ENCODE measurements around the gene KLHL22.

DNA sequence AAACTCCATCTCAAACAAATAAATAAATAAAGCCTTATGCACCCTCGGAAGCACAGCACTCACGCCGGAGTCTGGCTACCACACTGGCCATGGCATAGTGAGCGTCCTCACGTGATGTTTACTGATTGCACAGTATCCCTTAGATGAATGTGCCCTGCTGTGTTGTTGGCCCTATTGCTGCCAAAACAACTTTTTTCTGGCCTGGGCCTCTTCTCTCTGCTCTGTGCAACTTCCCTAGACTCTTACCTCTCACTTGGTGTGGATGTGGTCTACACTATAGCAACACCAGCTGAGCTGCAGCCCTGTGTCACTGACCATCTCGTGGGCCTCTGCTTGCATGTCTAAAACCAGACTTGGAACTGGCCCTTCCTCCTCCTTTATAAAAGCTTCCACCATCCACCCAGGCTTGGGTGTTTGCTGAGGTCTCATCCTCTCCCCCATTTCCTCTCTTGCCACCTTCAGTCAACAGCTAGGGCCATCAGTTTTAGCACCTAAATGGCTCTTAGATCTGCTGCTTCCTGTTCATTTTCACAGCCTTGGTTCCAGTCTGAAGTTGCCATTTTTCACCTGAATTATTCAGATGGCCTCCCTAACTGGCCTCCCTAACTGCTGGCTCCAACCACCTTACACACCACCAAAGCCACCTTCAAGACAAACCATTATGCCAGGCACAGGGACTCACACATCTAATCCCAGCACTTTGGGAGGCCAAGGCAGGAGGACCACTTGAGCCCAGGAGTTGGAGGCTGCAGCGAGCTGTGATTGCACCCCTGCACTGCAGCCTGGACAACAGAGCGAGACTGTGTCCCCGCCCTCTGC, 92.4 kb downstream of the KLHL22 start:
- TF ChIP-seq, protein P1, sequence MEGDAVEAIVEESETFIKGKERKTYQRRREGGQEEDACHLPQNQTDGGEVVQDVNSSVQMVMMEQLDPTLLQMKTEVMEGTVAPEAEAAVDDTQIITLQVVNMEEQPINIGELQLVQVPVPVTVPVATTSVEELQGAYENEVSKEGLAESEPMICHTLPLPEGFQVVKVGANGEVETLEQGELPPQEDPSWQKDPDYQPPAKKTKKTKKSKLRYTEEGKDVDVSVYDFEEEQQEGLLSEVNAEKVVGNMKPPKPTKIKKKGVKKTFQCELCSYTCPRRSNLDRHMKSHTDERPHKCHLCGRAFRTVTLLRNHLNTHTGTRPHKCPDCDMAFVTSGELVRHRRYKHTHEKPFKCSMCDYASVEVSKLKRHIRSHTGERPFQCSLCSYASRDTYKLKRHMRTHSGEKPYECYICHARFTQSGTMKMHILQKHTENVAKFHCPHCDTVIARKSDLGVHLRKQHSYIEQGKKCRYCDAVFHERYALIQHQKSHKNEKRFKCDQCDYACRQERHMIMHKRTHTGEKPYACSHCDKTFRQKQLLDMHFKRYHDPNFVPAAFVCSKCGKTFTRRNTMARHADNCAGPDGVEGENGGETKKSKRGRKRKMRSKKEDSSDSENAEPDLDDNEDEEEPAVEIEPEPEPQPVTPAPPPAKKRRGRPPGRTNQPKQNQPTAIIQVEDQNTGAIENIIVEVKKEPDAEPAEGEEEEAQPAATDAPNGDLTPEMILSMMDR (IDR thresholded peaks at IDR 0.05) = no peak
- TF ChIP-seq POLR2A (IDR thresholded peaks at IDR 0.05) (no peak), POLR2AphosphoS5 (IDR thresholded peaks at IDR 0.05) (no peak)
